ENCODE data around the gene SFXN5.

DNA sequence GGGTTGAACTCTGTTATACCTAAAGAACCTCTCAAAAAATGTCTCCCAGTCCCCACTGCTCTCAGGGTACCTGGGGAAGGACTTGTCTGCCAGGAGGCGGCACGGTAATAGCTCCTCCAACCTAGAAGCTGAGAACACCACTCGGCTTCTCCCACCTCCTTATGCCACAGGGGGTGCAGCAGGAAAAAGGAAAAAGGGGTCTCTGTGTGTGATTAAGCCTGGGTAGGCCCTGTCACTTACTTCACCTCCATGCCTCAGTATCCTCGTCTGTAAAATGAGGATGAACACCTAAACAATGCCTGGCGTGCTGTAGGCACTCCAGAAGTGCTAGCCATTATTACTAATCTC, 77.6 kb downstream of the SFXN5 start:
- TF ChIP-seq, protein P1, sequence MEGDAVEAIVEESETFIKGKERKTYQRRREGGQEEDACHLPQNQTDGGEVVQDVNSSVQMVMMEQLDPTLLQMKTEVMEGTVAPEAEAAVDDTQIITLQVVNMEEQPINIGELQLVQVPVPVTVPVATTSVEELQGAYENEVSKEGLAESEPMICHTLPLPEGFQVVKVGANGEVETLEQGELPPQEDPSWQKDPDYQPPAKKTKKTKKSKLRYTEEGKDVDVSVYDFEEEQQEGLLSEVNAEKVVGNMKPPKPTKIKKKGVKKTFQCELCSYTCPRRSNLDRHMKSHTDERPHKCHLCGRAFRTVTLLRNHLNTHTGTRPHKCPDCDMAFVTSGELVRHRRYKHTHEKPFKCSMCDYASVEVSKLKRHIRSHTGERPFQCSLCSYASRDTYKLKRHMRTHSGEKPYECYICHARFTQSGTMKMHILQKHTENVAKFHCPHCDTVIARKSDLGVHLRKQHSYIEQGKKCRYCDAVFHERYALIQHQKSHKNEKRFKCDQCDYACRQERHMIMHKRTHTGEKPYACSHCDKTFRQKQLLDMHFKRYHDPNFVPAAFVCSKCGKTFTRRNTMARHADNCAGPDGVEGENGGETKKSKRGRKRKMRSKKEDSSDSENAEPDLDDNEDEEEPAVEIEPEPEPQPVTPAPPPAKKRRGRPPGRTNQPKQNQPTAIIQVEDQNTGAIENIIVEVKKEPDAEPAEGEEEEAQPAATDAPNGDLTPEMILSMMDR (IDR thresholded peaks at IDR 0.05), result no peak
- no peak for TF ChIP-seq POLR2A (IDR thresholded peaks at IDR 0.05)

All from Peyer's patch (tissue), 4 donors.